ENCODE measurements around the gene PIP5K1C. TPM values are rescaled to one million over a fixed set of nuclear protein-coding genes. Genes with fewer than 3 reads are reported as not detected.

PIP5K1C gene
- total RNA-seq, 1 experiment from 2014 or later = 4.2 TPM

GRCh38 chr19:3698386-3698950, 1.8 kb downstream of the PIP5K1C start:
- Histone ChIP-seq H2AFZ (ENCODE audit: low read length) (no peak overlapping the region), H4K20me1 (ENCODE audit: insufficient read depth, low read depth, low read length) (peaks cover 25% of the 10 kb centered on the region), H3K4me2 (ENCODE audit: low read depth, low read length, poor library complexity, severe bottlenecking) (no peak overlapping the region), H3K27ac (ENCODE audit: low read length) (no peak overlapping the region), H3K4me3 (ENCODE audit: low read length) (no peak overlapping the region), H3K27me3 (ENCODE audit: low read length) (no peaks in the 10 kb centered on the region), H3K9ac (ENCODE audit: low read length) (no peak overlapping the region), H3K36me3 (ENCODE audit: insufficient read depth, low read length) (no peaks in the 10 kb centered on the region), H3K9me2 (replicated peaks; ENCODE audit: insufficient read depth, low read length) (no peaks in the 10 kb centered on the region), H3K9me3 (ENCODE audit: low read length) (no peaks in the 10 kb centered on the region), H3K4me1 (ENCODE audit: low read length) (peaks cover 9% of the 10 kb centered on the region), H3K79me2 (ENCODE audit: low read length) (no peaks in the 10 kb centered on the region)
- peak; percentile 60 for DNase-seq

- DNase-seq = no peak
- H3K4me3 ChIP-seq (ENCODE audit: low read length) = no peak overlapping the region
- H3K4me1 ChIP-seq (ENCODE audit: low read length) = peaks cover 9% of the 10 kb centered on the region
- H4K20me1 ChIP-seq (ENCODE audit: insufficient read depth, low read depth, low read length) = peaks cover 27% of the 10 kb centered on the region
- H3K27me3 ChIP-seq (ENCODE audit: low read length) = no peaks in the 10 kb centered on the region
- no peak overlapping the region for H3K4me2 ChIP-seq (ENCODE audit: low read depth, low read length, poor library complexity, severe bottlenecking)
- H3K9me3 ChIP-seq (ENCODE audit: low read length) = no peaks in the 10 kb centered on the region
- H3K27ac ChIP-seq (ENCODE audit: low read length) = no peak overlapping the region
- no peak overlapping the region for H3K9ac ChIP-seq (ENCODE audit: low read length)
- no peaks in the 10 kb centered on the region for H3K79me2 ChIP-seq (ENCODE audit: low read length)
- H3K9me2 ChIP-seq (replicated peaks; ENCODE audit: insufficient read depth, low read length) = no peaks in the 10 kb centered on the region
- no peak overlapping the region for H2AFZ ChIP-seq (ENCODE audit: low read length)
- no peaks in the 10 kb centered on the region for H3K36me3 ChIP-seq (ENCODE audit: insufficient read depth, low read length)
Observed at GRCh38 chr19:3697671-3698385, 2.4 kb downstream of the PIP5K1C start.

GRCh38 chr19:3697094-3697493, 3.2 kb downstream of the PIP5K1C start:
- Histone ChIP-seq H3K4me1 (ENCODE audit: low read length) (peaks cover 9% of the 10 kb centered on the region), H3K9me2 (replicated peaks; ENCODE audit: insufficient read depth, low read length) (no peaks in the 10 kb centered on the region), H3K36me3 (ENCODE audit: insufficient read depth, low read length) (no peaks in the 10 kb centered on the region), H3K4me2 (ENCODE audit: low read depth, low read length, poor library complexity, severe bottlenecking) (no peak overlapping the region), H4K20me1 (ENCODE audit: insufficient read depth, low read depth, low read length) (peaks cover 30% of the 10 kb centered on the region), H3K9me3 (ENCODE audit: low read length) (no peaks in the 10 kb centered on the region), H3K79me2 (ENCODE audit: low read length) (no peaks in the 10 kb centered on the region), H3K4me3 (ENCODE audit: low read length) (no peak overlapping the region), H3K27ac (ENCODE audit: low read length) (no peak overlapping the region), H2AFZ (ENCODE audit: low read length) (no peak overlapping the region), H3K9ac (ENCODE audit: low read length) (no peak overlapping the region), H3K27me3 (ENCODE audit: low read length) (no peaks in the 10 kb centered on the region)
- DNase-seq = no peak

GRCh38 chr19:3696660-3696995, 3.6 kb downstream of the PIP5K1C start:
- H3K4me2 ChIP-seq (ENCODE audit: low read depth, low read length, poor library complexity, severe bottlenecking) = no peak overlapping the region
- no peak overlapping the region for H3K27ac ChIP-seq (ENCODE audit: low read length)
- no peaks in the 10 kb centered on the region for H3K36me3 ChIP-seq (ENCODE audit: insufficient read depth, low read length)
- no peaks in the 10 kb centered on the region for H3K9me2 ChIP-seq (replicated peaks; ENCODE audit: insufficient read depth, low read length)
- peaks cover 33% of the 10 kb centered on the region for H4K20me1 ChIP-seq (ENCODE audit: insufficient read depth, low read depth, low read length)
- no peak overlapping the region for H3K4me3 ChIP-seq (ENCODE audit: low read length)
- no peaks in the 10 kb centered on the region for H3K79me2 ChIP-seq (ENCODE audit: low read length)
- H3K9ac ChIP-seq (ENCODE audit: low read length) = no peak overlapping the region
- no peak overlapping the region for H2AFZ ChIP-seq (ENCODE audit: low read length)
- no peak for DNase-seq
- H3K9me3 ChIP-seq (ENCODE audit: low read length) = no peaks in the 10 kb centered on the region
- peaks cover 9% of the 10 kb centered on the region for H3K4me1 ChIP-seq (ENCODE audit: low read length)
- no peaks in the 10 kb centered on the region for H3K27me3 ChIP-seq (ENCODE audit: low read length)

GRCh38 chr19:3695986-3696659, 4.1 kb downstream of the PIP5K1C start:
- no peak overlapping the region for H3K9ac ChIP-seq (ENCODE audit: low read length)
- H3K9me3 ChIP-seq (ENCODE audit: low read length) = no peaks in the 10 kb centered on the region
- no peak overlapping the region for H3K4me2 ChIP-seq (ENCODE audit: low read depth, low read length, poor library complexity, severe bottlenecking)
- H3K27ac ChIP-seq (ENCODE audit: low read length) = no peak overlapping the region
- H3K27me3 ChIP-seq (ENCODE audit: low read length) = no peaks in the 10 kb centered on the region
- H3K4me3 ChIP-seq (ENCODE audit: low read length) = no peak overlapping the region
- H3K4me1 ChIP-seq (ENCODE audit: low read length) = peaks cover 9% of the 10 kb centered on the region
- no peak overlapping the region for H2AFZ ChIP-seq (ENCODE audit: low read length)
- H4K20me1 ChIP-seq (ENCODE audit: insufficient read depth, low read depth, low read length) = peaks cover 38% of the 10 kb centered on the region
- no peaks in the 10 kb centered on the region for H3K9me2 ChIP-seq (replicated peaks; ENCODE audit: insufficient read depth, low read length)
- no peaks in the 10 kb centered on the region for H3K36me3 ChIP-seq (ENCODE audit: insufficient read depth, low read length)
- no peaks in the 10 kb centered on the region for H3K79me2 ChIP-seq (ENCODE audit: low read length)
- DNase-seq = no peak

- no peaks in the 10 kb centered on the region for H3K36me3 ChIP-seq (ENCODE audit: insufficient read depth, low read length)
- H3K9ac ChIP-seq (ENCODE audit: low read length) = no peak overlapping the region
- H4K20me1 ChIP-seq (ENCODE audit: insufficient read depth, low read depth, low read length) = peaks cover 45% of the 10 kb centered on the region
- peaks cover 9% of the 10 kb centered on the region for H3K4me1 ChIP-seq (ENCODE audit: low read length)
- no peak overlapping the region for H2AFZ ChIP-seq (ENCODE audit: low read length)
- H3K4me3 ChIP-seq (ENCODE audit: low read length) = no peak overlapping the region
- no peaks in the 10 kb centered on the region for H3K9me2 ChIP-seq (replicated peaks; ENCODE audit: insufficient read depth, low read length)
- no peak for DNase-seq
- H3K79me2 ChIP-seq (ENCODE audit: low read length) = no peaks in the 10 kb centered on the region
- H3K27ac ChIP-seq (ENCODE audit: low read length) = no peak overlapping the region
- no peaks in the 10 kb centered on the region for H3K9me3 ChIP-seq (ENCODE audit: low read length)
- H3K4me2 ChIP-seq (ENCODE audit: low read depth, low read length, poor library complexity, severe bottlenecking) = no peak overlapping the region
- H3K27me3 ChIP-seq (ENCODE audit: low read length) = no peaks in the 10 kb centered on the region
Observed at GRCh38 chr19:3695124-3695733, 5.0 kb downstream of the PIP5K1C start.

- no peak overlapping the region for H3K4me3 ChIP-seq (ENCODE audit: low read length)
- no peaks in the 10 kb centered on the region for H3K36me3 ChIP-seq (ENCODE audit: insufficient read depth, low read length)
- H3K4me1 ChIP-seq (ENCODE audit: low read length) = peaks cover 6% of the 10 kb centered on the region
- no peaks in the 10 kb centered on the region for H3K79me2 ChIP-seq (ENCODE audit: low read length)
- no peaks in the 10 kb centered on the region for H3K27me3 ChIP-seq (ENCODE audit: low read length)
- H2AFZ ChIP-seq (ENCODE audit: low read length) = no peak overlapping the region
- H3K4me2 ChIP-seq (ENCODE audit: low read depth, low read length, poor library complexity, severe bottlenecking) = no peak overlapping the region
- H3K9me2 ChIP-seq (replicated peaks; ENCODE audit: insufficient read depth, low read length) = no peaks in the 10 kb centered on the region
- peaks cover 49% of the 10 kb centered on the region for H4K20me1 ChIP-seq (ENCODE audit: insufficient read depth, low read depth, low read length)
- H3K9ac ChIP-seq (ENCODE audit: low read length) = no peak overlapping the region
- no peaks in the 10 kb centered on the region for H3K9me3 ChIP-seq (ENCODE audit: low read length)
- DNase-seq = no peak
- no peak overlapping the region for H3K27ac ChIP-seq (ENCODE audit: low read length)
Observed at GRCh38 chr19:3694361-3695123, 5.7 kb downstream of the PIP5K1C start.

Measured in Karpas-422 (cell line).